ENCODE data around the gene NRDC.

NRDC gene

GRCh38 chr1:51867479-51868232 lies 10.9 kb downstream of the NRDC start:
- no peaks in the 10 kb centered on the region for H3K27me3 ChIP-seq (ENCODE audit: control insufficient read depth, insufficient read depth, low read length)
- H3K9ac ChIP-seq: no peak overlapping the region
- no peak overlapping the region for H3K4me2 ChIP-seq (ENCODE audit: low read length)
- no peak overlapping the region for H2AFZ ChIP-seq
- peaks cover 3% of the 10 kb centered on the region for H3K4me1 ChIP-seq
- H3K4me3 ChIP-seq (ENCODE audit: low read depth, low read length): no peak overlapping the region
- no peaks in the 10 kb centered on the region for H3K36me3 ChIP-seq (ENCODE audit: control insufficient read depth, insufficient read depth, low read length)
- H3K79me2 ChIP-seq: peaks cover 10% of the 10 kb centered on the region
- no peaks in the 10 kb centered on the region for H3K9me3 ChIP-seq (ENCODE audit: control insufficient read depth, low read length)
- H3K27ac ChIP-seq: no peak overlapping the region
- no peak for TF ChIP-seq CTCF (IDR thresholded peaks at IDR 0.05)

GRCh38 chr1:51863384-51863783 lies 15.1 kb downstream of the NRDC start:
- Histone ChIP-seq H3K9ac (no peak overlapping the region), H3K4me2 (ENCODE audit: low read length) (no peak overlapping the region), H3K79me2 (peaks cover 3% of the 10 kb centered on the region), H3K4me1 (no peaks in the 10 kb centered on the region), H3K4me3 (ENCODE audit: low read depth, low read length) (no peak overlapping the region), H3K27ac (no peak overlapping the region), H3K9me3 (ENCODE audit: control insufficient read depth, low read length) (no peaks in the 10 kb centered on the region), H3K36me3 (ENCODE audit: control insufficient read depth, insufficient read depth, low read length) (no peaks in the 10 kb centered on the region), H3K27me3 (ENCODE audit: control insufficient read depth, insufficient read depth, low read length) (no peaks in the 10 kb centered on the region), H2AFZ (no peak overlapping the region)
- no peak for TF ChIP-seq CTCF (IDR thresholded peaks at IDR 0.05)

- Histone ChIP-seq H3K4me1 (no peaks in the 10 kb centered on the region), H3K4me2 (ENCODE audit: low read length) (no peak overlapping the region), H2AFZ (no peak overlapping the region), H3K9ac (no peak overlapping the region), H3K36me3 (ENCODE audit: control insufficient read depth, insufficient read depth, low read length) (no peaks in the 10 kb centered on the region), H3K9me3 (ENCODE audit: control insufficient read depth, low read length) (no peaks in the 10 kb centered on the region), H3K79me2 (peaks cover 3% of the 10 kb centered on the region), H3K27me3 (ENCODE audit: control insufficient read depth, insufficient read depth, low read length) (no peaks in the 10 kb centered on the region), H3K27ac (no peak overlapping the region), H3K4me3 (ENCODE audit: low read depth, low read length) (no peak overlapping the region)
- no peak for TF ChIP-seq CTCF (IDR thresholded peaks at IDR 0.05)
Observed at GRCh38 chr1:51861669-51862068, 16.9 kb downstream of the NRDC start.

GRCh38 chr1:51859735-51860134 lies 18.8 kb downstream of the NRDC start:
- TF ChIP-seq CTCF (IDR thresholded peaks at IDR 0.05): no peak
- Histone ChIP-seq H3K36me3 (ENCODE audit: control insufficient read depth, insufficient read depth, low read length) (no peaks in the 10 kb centered on the region), H3K9ac (no peak overlapping the region), H3K9me3 (ENCODE audit: control insufficient read depth, low read length) (no peaks in the 10 kb centered on the region), H3K27ac (no peak overlapping the region), H3K4me1 (no peaks in the 10 kb centered on the region), H3K4me3 (ENCODE audit: low read depth, low read length) (no peak overlapping the region), H3K4me2 (ENCODE audit: low read length) (no peak overlapping the region), H3K27me3 (ENCODE audit: control insufficient read depth, insufficient read depth, low read length) (no peaks in the 10 kb centered on the region), H3K79me2 (peaks cover 7% of the 10 kb centered on the region), H2AFZ (no peak overlapping the region)

- Histone ChIP-seq H3K4me2 (ENCODE audit: low read length) (no peak overlapping the region), H3K27me3 (ENCODE audit: control insufficient read depth, insufficient read depth, low read length) (no peaks in the 10 kb centered on the region), H2AFZ (no peak overlapping the region), H3K9ac (no peak overlapping the region), H3K79me2 (peaks cover 7% of the 10 kb centered on the region), H3K36me3 (ENCODE audit: control insufficient read depth, insufficient read depth, low read length) (no peaks in the 10 kb centered on the region), H3K9me3 (ENCODE audit: control insufficient read depth, low read length) (no peaks in the 10 kb centered on the region), H3K4me3 (ENCODE audit: low read depth, low read length) (no peak overlapping the region), H3K27ac (no peak overlapping the region), H3K4me1 (no peaks in the 10 kb centered on the region)
- no peak for TF ChIP-seq CTCF (IDR thresholded peaks at IDR 0.05)
Observed at GRCh38 chr1:51859333-51859732, 19.2 kb downstream of the NRDC start.
